ENCODE data around the gene ZNF672. TPM values are rescaled to one million over a fixed set of nuclear protein-coding genes. Genes with fewer than 3 reads are reported as not detected.
A peak's percentile ranks its signal among the peaks of the same experiment; 100 is the strongest.

The ZNF672 gene
- total and polyA plus RNA-seq, 2 experiments from 2014 or later, result 10.3 to 39.7 TPM

DNA sequence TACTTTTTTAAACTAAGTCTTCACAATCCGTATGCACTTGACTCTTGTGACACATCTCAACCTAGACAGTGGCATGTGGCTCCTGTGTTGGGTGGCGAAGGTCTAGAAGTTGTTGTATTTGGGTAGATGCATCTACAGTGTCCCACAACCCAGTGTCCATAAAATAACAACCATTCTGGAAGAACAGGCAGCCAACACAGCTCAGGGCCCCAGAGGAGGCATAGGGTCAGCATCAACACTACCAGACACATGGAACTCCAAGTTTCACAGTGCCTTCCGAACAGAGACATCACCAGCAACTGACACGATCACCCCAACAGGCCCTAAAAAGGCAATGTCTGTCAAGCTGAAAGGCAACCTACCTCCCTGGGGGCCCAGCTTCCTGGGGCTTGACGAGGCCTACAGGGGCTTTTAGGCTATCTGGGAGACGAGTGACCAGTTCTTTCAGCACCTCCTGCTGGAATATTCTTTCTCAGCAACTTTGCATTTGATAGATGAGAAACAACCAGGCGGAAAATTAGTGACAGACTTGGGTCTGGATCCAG lies 17.9 kb upstream of the ZNF672 start:
- Histone ChIP-seq H3K79me2 (replicated peaks; ENCODE audit: insufficient read depth) (peaks cover 52% of the 10 kb centered on the region), H3K27me3 (ENCODE audit: insufficient read depth) (no peaks in the 10 kb centered on the region), H3K9me2 (ENCODE audit: insufficient read depth) (no peaks in the 10 kb centered on the region), H4K20me1 (replicated peaks; ENCODE audit: insufficient read depth) (peaks cover 8% of the 10 kb centered on the region), H3K36me3 (ENCODE audit: insufficient read depth) (no peaks in the 10 kb centered on the region), H3F3A (replicated peaks; ENCODE audit: low read depth) (no peaks in the 10 kb centered on the region), H3K4me2 (no peak overlapping the region), H2AFZ (no peak overlapping the region), H3K4me3 (no peak overlapping the region), H3K27ac (ENCODE audit: low read depth) (0 out of 2 replicates have a peak overlapping the region, but pooled peaks have one; percentile 19), H3K4me1 (ENCODE audit: insufficient read depth) (peaks cover 11% of the 10 kb centered on the region; the same call in 1 of the 2 replicates)
- peaks cover 5% of the 10 kb centered on the region for H3K27me3 Mint-ChIP-seq (ENCODE audit: insufficient read depth, low read depth, poor library complexity)
- DNase-seq (ENCODE audit: low spot score), result no peak
- H3K4me3 Mint-ChIP-seq, result no peak overlapping the region
- peaks cover 42% of the 10 kb centered on the region for H3K4me1 Mint-ChIP-seq
- TF ChIP-seq EZH2 (IDR thresholded peaks at IDR 0.05; ENCODE audit: low read depth, unreplicated experiment), result no peak
- TF ChIP-seq, protein P1, sequence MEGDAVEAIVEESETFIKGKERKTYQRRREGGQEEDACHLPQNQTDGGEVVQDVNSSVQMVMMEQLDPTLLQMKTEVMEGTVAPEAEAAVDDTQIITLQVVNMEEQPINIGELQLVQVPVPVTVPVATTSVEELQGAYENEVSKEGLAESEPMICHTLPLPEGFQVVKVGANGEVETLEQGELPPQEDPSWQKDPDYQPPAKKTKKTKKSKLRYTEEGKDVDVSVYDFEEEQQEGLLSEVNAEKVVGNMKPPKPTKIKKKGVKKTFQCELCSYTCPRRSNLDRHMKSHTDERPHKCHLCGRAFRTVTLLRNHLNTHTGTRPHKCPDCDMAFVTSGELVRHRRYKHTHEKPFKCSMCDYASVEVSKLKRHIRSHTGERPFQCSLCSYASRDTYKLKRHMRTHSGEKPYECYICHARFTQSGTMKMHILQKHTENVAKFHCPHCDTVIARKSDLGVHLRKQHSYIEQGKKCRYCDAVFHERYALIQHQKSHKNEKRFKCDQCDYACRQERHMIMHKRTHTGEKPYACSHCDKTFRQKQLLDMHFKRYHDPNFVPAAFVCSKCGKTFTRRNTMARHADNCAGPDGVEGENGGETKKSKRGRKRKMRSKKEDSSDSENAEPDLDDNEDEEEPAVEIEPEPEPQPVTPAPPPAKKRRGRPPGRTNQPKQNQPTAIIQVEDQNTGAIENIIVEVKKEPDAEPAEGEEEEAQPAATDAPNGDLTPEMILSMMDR (conservative IDR thresholded peaks at IDR 0.05; ENCODE audit: low read depth in 2 of 2), result peak in 1 of 2 experiments; percentile 27; a peak in 2 of 4 replicates
- H3K36me3 Mint-ChIP-seq (ENCODE audit: low read depth), result peaks cover 51% of the 10 kb centered on the region
- no peak overlapping the region for H3K27ac Mint-ChIP-seq
- ATAC-seq, result no peak
- no peaks in the 10 kb centered on the region for H3K9me3 Mint-ChIP-seq

GRCh38 chr1:248821101-248821500 lies 16.9 kb upstream of the ZNF672 start:
- H3K27ac ChIP-seq (ENCODE audit: low read depth), result no peak overlapping the region
- DNase-seq (ENCODE audit: low spot score), result no peak
- Mint-ChIP-seq H3K4me3 (no peak overlapping the region), H3K27ac (no peak overlapping the region), H3K27me3 (ENCODE audit: insufficient read depth, low read depth, poor library complexity) (peaks cover 8% of the 10 kb centered on the region), H3K9me3 (no peaks in the 10 kb centered on the region), H3K36me3 (ENCODE audit: low read depth) (peaks cover 45% of the 10 kb centered on the region), H3K4me1 (peaks cover 36% of the 10 kb centered on the region)
- no peaks in the 10 kb centered on the region for H3F3A ChIP-seq (replicated peaks; ENCODE audit: low read depth)
- no peaks in the 10 kb centered on the region for H3K36me3 ChIP-seq (ENCODE audit: insufficient read depth)
- no peak overlapping the region for H3K4me2 ChIP-seq
- no peak for ATAC-seq
- H3K27me3 ChIP-seq (ENCODE audit: insufficient read depth), result no peaks in the 10 kb centered on the region
- H3K79me2 ChIP-seq (replicated peaks; ENCODE audit: insufficient read depth), result peaks cover 57% of the 10 kb centered on the region
- H3K4me1 ChIP-seq (ENCODE audit: insufficient read depth), result peaks cover 7% of the 10 kb centered on the region; the same call in 1 of the 2 replicates
- no peak overlapping the region for H2AFZ ChIP-seq
- H3K4me3 ChIP-seq, result no peak overlapping the region
- TF ChIP-seq, protein P2, sequence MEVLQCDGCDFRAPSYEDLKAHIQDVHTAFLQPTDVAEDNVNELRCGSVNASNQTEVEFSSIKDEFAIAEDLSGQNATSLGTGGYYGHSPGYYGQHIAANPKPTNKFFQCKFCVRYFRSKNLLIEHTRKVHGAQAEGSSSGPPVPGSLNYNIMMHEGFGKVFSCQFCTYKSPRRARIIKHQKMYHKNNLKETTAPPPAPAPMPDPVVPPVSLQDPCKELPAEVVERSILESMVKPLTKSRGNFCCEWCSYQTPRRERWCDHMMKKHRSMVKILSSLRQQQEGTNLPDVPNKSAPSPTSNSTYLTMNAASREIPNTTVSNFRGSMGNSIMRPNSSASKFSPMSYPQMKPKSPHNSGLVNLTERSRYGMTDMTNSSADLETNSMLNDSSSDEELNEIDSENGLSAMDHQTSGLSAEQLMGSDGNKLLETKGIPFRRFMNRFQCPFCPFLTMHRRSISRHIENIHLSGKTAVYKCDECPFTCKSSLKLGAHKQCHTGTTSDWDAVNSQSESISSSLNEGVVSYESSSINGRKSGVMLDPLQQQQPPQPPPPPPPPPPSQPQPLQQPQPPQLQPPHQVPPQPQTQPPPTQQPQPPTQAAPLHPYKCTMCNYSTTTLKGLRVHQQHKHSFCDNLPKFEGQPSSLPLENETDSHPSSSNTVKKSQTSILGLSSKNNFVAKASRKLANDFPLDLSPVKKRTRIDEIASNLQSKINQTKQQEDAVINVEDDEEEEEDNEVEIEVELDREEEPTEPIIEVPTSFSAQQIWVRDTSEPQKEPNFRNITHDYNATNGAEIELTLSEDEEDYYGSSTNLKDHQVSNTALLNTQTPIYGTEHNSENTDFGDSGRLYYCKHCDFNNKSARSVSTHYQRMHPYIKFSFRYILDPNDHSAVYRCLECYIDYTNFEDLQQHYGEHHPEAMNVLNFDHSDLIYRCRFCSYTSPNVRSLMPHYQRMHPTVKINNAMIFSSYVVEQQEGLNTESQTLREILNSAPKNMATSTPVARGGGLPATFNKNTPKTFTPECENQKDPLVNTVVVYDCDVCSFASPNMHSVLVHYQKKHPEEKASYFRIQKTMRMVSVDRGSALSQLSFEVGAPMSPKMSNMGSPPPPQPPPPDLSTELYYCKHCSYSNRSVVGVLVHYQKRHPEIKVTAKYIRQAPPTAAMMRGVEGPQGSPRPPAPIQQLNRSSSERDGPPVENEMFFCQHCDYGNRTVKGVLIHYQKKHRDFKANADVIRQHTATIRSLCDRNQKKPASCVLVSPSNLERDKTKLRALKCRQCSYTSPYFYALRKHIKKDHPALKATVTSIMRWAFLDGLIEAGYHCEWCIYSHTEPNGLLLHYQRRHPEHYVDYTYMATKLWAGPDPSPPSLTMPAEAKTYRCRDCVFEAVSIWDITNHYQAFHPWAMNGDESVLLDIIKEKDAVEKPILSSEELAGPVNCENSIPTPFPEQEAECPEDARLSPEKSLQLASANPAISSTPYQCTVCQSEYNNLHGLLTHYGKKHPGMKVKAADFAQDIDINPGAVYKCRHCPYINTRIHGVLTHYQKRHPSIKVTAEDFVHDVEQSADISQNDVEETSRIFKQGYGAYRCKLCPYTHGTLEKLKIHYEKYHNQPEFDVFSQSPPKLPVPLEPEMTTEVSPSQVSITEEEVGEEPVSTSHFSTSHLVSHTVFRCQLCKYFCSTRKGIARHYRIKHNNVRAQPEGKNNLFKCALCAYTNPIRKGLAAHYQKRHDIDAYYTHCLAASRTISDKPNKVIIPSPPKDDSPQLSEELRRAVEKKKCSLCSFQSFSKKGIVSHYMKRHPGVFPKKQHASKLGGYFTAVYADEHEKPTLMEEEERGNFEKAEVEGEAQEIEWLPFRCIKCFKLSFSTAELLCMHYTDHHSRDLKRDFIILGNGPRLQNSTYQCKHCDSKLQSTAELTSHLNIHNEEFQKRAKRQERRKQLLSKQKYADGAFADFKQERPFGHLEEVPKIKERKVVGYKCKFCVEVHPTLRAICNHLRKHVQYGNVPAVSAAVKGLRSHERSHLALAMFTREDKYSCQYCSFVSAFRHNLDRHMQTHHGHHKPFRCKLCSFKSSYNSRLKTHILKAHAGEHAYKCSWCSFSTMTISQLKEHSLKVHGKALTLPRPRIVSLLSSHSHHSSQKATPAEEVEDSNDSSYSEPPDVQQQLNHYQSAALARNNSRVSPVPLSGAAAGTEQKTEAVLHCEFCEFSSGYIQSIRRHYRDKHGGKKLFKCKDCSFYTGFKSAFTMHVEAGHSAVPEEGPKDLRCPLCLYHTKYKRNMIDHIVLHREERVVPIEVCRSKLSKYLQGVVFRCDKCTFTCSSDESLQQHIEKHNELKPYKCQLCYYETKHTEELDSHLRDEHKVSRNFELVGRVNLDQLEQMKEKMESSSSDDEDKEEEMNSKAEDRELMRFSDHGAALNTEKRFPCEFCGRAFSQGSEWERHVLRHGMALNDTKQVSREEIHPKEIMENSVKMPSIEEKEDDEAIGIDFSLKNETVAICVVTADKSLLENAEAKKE (CRISPR knock-in tag; IDR thresholded peaks at IDR 0.05), result no peak
- no peak for TF ChIP-seq EZH2phosphoT487 (IDR thresholded peaks at IDR 0.05; ENCODE audit: unreplicated experiment)
- TF ChIP-seq CREB1 (CRISPR knock-in tag; IDR thresholded peaks at IDR 0.05; ENCODE audit: low read depth), result no peak
- TF ChIP-seq, protein P1 (conservative IDR thresholded peaks at IDR 0.05; ENCODE audit: low read depth in 2 of 2), result no peak
- TF ChIP-seq NANOG (IDR thresholded peaks at IDR 0.05; ENCODE audit: borderline replicate concordance), result no peak
- no peak for TF ChIP-seq ZNF114 (CRISPR knock-in tag; IDR thresholded peaks at IDR 0.05)
- H4K20me1 ChIP-seq (replicated peaks; ENCODE audit: insufficient read depth), result peaks cover 8% of the 10 kb centered on the region; the same call in 1 of the 2 replicates
- H3K9me2 ChIP-seq (ENCODE audit: insufficient read depth), result no peaks in the 10 kb centered on the region
